ENCODE data around the gene ZNF14.

DNA sequence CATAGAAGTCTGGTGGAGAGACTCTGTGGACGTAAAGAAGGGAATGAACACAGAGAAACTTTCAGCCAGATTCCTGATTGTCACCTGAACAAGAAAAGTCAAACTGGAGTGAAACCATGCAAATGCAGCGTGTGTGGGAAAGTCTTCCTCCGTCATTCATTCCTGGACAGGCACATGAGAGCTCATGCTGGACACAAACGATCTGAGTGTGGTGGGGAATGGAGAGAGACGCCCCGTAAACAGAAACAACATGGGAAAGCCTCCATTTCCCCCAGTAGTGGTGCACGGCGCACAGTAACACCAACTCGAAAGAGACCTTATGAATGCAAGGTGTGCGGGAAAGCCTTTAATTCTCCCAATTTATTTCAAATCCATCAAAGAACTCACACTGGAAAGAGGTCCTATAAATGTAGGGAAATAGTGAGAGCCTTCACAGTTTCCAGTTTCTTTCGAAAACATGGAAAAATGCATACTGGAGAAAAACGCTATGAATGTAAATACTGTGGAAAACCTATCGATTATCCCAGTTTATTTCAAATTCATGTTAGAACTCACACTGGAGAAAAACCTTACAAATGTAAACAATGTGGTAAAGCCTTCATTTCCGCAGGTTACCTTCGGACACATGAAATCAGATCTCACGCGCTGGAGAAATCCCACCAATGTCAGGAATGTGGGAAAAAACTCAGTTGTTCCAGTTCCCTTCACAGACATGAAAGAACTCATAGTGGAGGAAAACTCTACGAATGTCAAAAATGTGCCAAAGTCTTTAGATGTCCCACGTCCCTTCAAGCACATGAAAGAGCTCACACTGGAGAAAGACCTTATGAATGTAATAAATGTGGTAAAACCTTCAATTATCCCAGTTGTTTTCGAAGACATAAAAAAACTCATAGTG is 53.5 kb downstream of the ZNF14 start:
- TF ChIP-seq, protein P1, sequence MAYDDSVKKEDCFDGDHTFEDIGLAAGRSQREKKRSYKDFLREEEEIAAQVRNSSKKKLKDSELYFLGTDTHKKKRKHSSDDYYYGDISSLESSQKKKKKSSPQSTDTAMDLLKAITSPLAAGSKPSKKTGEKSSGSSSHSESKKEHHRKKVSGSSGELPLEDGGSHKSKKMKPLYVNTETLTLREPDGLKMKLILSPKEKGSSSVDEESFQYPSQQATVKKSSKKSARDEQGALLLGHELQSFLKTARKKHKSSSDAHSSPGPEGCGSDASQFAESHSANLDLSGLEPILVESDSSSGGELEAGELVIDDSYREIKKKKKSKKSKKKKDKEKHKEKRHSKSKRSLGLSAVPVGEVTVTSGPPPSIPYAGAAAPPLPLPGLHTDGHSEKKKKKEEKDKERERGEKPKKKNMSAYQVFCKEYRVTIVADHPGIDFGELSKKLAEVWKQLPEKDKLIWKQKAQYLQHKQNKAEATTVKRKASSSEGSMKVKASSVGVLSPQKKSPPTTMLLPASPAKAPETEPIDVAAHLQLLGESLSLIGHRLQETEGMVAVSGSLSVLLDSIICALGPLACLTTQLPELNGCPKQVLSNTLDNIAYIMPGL (CRISPR knock-in tag; IDR thresholded peaks at IDR 0.05; ENCODE audit: borderline replicate concordance): no peak
- TF ChIP-seq MAX (IDR thresholded peaks at IDR 0.05) (no peak), CTCF (IDR thresholded peaks at IDR 0.05) (no peak)
